Endodermal cell (in vitro differentiated cells): ENCODE measurements around the gene HSD11B2. TPM values are rescaled to one million over a fixed set of nuclear protein-coding genes. Genes with fewer than 3 reads are reported as not detected.

Experiments
- DNase-seq: peaks from one replicate; pipeline ENCODE4 v3.0.0-alpha.2; 2017
- H3K27ac ChIP-seq: 2 replicates; pipeline ENCODE4 v1.5.1; 2013; ENCODE audit warnings: mild to moderate bottlenecking, low read depth, low read length, moderate library complexity
- H3K27me3 ChIP-seq: 2 replicates; pipeline ENCODE4 v1.6.1; 2013; ENCODE audit warnings: mild to moderate bottlenecking, low read length, moderate library complexity; ENCODE audit not compliant: insufficient read depth, control insufficient read depth, poor library complexity, severe bottlenecking
- H3K36me3 ChIP-seq: 2 replicates; pipeline ENCODE4 v1.7.0; 2013; ENCODE audit warnings: mild to moderate bottlenecking, low read length, moderate library complexity; ENCODE audit not compliant: control insufficient read depth, insufficient read depth
- H3K4me1 ChIP-seq: one replicate; pipeline ENCODE4 v1.7.0; 2013; ENCODE audit warnings: low read length; ENCODE audit not compliant: control insufficient read depth, insufficient read depth
- H3K4me3 ChIP-seq: 2 replicates; pipeline ENCODE4 v1.5.1; 2013; ENCODE audit warnings: mild to moderate bottlenecking, low read length, moderate library complexity
- H3K9ac ChIP-seq: 2 replicates; pipeline ENCODE4 v1.6.1; 2013; ENCODE audit warnings: mild to moderate bottlenecking, low read length, moderate library complexity; ENCODE audit not compliant: poor library complexity, severe bottlenecking; ENCODE audit errors: extremely low read depth
- H3K9me3 ChIP-seq: 2 replicates; pipeline ENCODE4 v1.6.1; 2013; ENCODE audit warnings: mild to moderate bottlenecking, low read length, moderate library complexity; ENCODE audit not compliant: control insufficient read depth
- H3K27ac Mint-ChIP-seq: 2 replicates; pipeline ENCODE4 v1.8.0; 2020; ENCODE audit warnings: mixed read lengths
- H3K27me3 Mint-ChIP-seq: 2 replicates; pipeline ENCODE4 v1.8.0; 2021; ENCODE audit warnings: mild to moderate bottlenecking, mixed read lengths; ENCODE audit not compliant: insufficient read depth
- H3K36me3 Mint-ChIP-seq: 2 replicates; pipeline ENCODE4 v1.8.0; 2020; ENCODE audit warnings: low read depth, mixed read lengths
- H3K4me1 Mint-ChIP-seq: 2 replicates; pipeline ENCODE4 v1.8.0; 2020; ENCODE audit warnings: mixed read lengths
- H3K4me3 Mint-ChIP-seq: 2 replicates; pipeline ENCODE4 v1.8.0; 2020; ENCODE audit warnings: mild to moderate bottlenecking, moderate library complexity, mixed read lengths
- H3K9me3 Mint-ChIP-seq: 2 replicates; pipeline ENCODE4 v1.8.0; 2020; ENCODE audit warnings: mild to moderate bottlenecking, mixed read lengths
- WGBS, 2 experiments: methylation state at CpG; one replicate each; pipeline versions ENCODE4 v1.1.5 to v1.1.7; 2013; ENCODE audit warnings: missing lambda C conversion rate in 2 of 2, mixed read lengths in 1 of 2; ENCODE audit not compliant: insufficient coverage in 1 of 2, insufficient read length in 1 of 2; 5-methylcytosine and 5-hydroxymethylcytosine counted together
- total RNA-seq, 2 donors: library from RNA; stranded (reverse); fragmentation: NEBNext Ultra II Directional in 1 of 2; extraction: Animal tissue kit (Norgen Biotek cat#: 25700) in 1 of 2; gene quantifications; 2 replicates in 1 of 2; 3 replicates in 1 of 2; pipeline ENCODE4 v1.2.1, GENCODE V29; 2021
- TF ChIP-seq, protein P1 (sequence below): fragments of 200-600 bp; sonication (generic); conservative IDR thresholded peaks from 2 replicates; pipeline ENCODE4 v1.5.0; 2021; ENCODE audit warnings: antibody characterized with exemption, mild to moderate bottlenecking

Gene HSD11B2
- total RNA-seq, 2 donors from 2014 or later, result 10.4 to 14.7 TPM

- no peak overlapping the region for H3K4me3 ChIP-seq
- WGBS, 2 experiments, result 11 to 14% methylated on average over 13 to 20 of the region's 20 CpGs
- peaks cover 11% of the 10 kb centered on the region for H3K4me1 ChIP-seq
- H3K9me3 ChIP-seq, result no peaks in the 10 kb centered on the region
- peaks cover 44% of the 10 kb centered on the region for H3K27me3 ChIP-seq
- Mint-ChIP-seq H3K9me3 (no peaks in the 10 kb centered on the region), H3K4me3 (peak overlapping the region; percentile 34), H3K36me3 (no peaks in the 10 kb centered on the region), H3K4me1 (peaks cover 3% of the 10 kb centered on the region), H3K27ac (no peak overlapping the region), H3K27me3 (peaks cover 75% of the 10 kb centered on the region)
- H3K9ac ChIP-seq, result peak overlapping the region; percentile 20
- DNase-seq, result no peak
- TF ChIP-seq, protein P1, sequence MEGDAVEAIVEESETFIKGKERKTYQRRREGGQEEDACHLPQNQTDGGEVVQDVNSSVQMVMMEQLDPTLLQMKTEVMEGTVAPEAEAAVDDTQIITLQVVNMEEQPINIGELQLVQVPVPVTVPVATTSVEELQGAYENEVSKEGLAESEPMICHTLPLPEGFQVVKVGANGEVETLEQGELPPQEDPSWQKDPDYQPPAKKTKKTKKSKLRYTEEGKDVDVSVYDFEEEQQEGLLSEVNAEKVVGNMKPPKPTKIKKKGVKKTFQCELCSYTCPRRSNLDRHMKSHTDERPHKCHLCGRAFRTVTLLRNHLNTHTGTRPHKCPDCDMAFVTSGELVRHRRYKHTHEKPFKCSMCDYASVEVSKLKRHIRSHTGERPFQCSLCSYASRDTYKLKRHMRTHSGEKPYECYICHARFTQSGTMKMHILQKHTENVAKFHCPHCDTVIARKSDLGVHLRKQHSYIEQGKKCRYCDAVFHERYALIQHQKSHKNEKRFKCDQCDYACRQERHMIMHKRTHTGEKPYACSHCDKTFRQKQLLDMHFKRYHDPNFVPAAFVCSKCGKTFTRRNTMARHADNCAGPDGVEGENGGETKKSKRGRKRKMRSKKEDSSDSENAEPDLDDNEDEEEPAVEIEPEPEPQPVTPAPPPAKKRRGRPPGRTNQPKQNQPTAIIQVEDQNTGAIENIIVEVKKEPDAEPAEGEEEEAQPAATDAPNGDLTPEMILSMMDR, result no peak
- no peaks in the 10 kb centered on the region for H3K36me3 ChIP-seq
- H3K27ac ChIP-seq, result no peak overlapping the region
Measured at GRCh38 chr16:67393788-67394154, 37.1 kb upstream of the HSD11B2 start.

DNA sequence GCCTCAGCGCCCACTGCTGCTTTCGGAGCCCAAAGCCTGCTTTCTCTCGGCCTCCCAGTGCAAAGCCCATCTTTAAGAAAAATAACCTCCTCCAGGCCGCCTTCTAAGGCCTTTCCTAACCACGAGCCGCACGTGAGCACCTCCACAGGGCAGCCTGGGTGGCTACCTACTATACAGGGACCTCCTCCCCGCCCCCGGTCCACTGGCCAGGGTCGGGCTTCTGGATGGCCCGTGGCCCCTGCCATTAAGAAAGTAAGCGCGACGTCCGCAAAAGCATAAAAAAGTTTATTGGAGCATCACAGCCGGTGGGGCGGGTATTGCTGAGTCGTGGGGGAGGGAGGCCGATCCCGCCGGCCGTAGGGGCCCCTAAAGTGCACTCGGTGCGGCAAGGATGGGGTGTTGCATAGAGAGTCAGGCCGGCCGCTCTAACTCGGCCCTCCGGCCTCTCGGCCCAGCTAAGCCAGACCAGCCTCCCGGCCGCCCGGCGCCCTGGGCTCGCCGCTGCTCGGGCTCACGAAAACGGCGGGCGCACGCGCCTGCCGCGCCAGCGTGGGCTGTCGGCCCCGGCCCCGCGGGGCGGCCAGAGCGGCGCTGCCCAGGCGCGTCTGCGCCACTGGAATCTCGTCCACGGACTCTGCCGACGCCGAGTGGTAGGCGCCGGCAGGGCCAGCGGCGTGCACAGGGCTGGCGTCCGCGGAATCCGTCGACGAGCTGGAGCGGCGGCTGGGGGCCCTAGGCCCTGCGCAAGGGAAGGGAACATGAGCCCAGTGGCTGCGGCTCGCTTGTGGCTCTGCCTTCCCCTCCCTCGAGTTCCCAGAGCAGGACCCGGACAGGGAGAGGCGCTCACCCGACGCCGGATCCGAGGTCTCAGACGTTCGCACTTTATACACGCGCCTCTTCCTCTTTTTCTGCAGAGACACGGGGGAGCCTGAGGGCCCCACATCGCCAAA lies 36.5 kb upstream of the HSD11B2 start:
- H3K4me3 ChIP-seq, result no peak overlapping the region

GRCh38 chr16:67395105-67395457 lies 35.8 kb upstream of the HSD11B2 start:
- Mint-ChIP-seq H3K36me3 (no peaks in the 10 kb centered on the region), H3K9me3 (no peaks in the 10 kb centered on the region), H3K4me3 (no peak overlapping the region), H3K4me1 (peaks cover 3% of the 10 kb centered on the region), H3K27me3 (peaks cover 74% of the 10 kb centered on the region), H3K27ac (no peak overlapping the region)
- peaks cover 44% of the 10 kb centered on the region for H3K27me3 ChIP-seq
- no peak overlapping the region for H3K4me3 ChIP-seq
- no peaks in the 10 kb centered on the region for H3K9me3 ChIP-seq
- no peak for DNase-seq
- TF ChIP-seq, protein P1, result no peak
- WGBS, 2 experiments, result 87 to 88% methylated on average over 1 to 10 of the region's 10 CpGs
- no peak overlapping the region for H3K9ac ChIP-seq
- H3K4me1 ChIP-seq, result peaks cover 13% of the 10 kb centered on the region
- H3K36me3 ChIP-seq, result no peaks in the 10 kb centered on the region
- no peak overlapping the region for H3K27ac ChIP-seq

More for the DNA sequence above, 36.5 kb upstream of the HSD11B2 start:
- DNase-seq, result peak; percentile 71
- Histone ChIP-seq H3K4me1 (peaks cover 11% of the 10 kb centered on the region), H3K9me3 (no peaks in the 10 kb centered on the region), H3K27me3 (peaks cover 44% of the 10 kb centered on the region), H3K9ac (no peak overlapping the region), H3K36me3 (no peaks in the 10 kb centered on the region), H3K27ac (no peak overlapping the region)
- Mint-ChIP-seq H3K9me3 (no peaks in the 10 kb centered on the region), H3K4me3 (peak overlapping the region; percentile 34), H3K36me3 (no peaks in the 10 kb centered on the region), H3K4me1 (peaks cover 3% of the 10 kb centered on the region), H3K27me3 (peaks cover 79% of the 10 kb centered on the region), H3K27ac (no peak overlapping the region)
- 20 to 28% methylated on average over 48 to 88 of the region's 88 CpGs for WGBS, 2 experiments
- TF ChIP-seq, protein P1, result no peak
